HG02759 (cell line): ENCODE measurements around the gene AGPS.
A peak's percentile ranks its signal among the peaks of the same experiment; 100 is the strongest.
"Not testable (repeated sequence)": the region's sequence is repeated elsewhere in the genome, so short reads cannot be mapped to it uniquely, and the experiment has no call there.

Source experiments
- ATAC-seq: cut with Tn5 transposase; IDR thresholded peaks from one replicate; pipeline ENCODE4 v1.9.1; 2021; ENCODE audit warnings: mild to moderate bottlenecking, moderate library complexity; ENCODE audit not compliant: unreplicated experiment

The AGPS gene

DNA sequence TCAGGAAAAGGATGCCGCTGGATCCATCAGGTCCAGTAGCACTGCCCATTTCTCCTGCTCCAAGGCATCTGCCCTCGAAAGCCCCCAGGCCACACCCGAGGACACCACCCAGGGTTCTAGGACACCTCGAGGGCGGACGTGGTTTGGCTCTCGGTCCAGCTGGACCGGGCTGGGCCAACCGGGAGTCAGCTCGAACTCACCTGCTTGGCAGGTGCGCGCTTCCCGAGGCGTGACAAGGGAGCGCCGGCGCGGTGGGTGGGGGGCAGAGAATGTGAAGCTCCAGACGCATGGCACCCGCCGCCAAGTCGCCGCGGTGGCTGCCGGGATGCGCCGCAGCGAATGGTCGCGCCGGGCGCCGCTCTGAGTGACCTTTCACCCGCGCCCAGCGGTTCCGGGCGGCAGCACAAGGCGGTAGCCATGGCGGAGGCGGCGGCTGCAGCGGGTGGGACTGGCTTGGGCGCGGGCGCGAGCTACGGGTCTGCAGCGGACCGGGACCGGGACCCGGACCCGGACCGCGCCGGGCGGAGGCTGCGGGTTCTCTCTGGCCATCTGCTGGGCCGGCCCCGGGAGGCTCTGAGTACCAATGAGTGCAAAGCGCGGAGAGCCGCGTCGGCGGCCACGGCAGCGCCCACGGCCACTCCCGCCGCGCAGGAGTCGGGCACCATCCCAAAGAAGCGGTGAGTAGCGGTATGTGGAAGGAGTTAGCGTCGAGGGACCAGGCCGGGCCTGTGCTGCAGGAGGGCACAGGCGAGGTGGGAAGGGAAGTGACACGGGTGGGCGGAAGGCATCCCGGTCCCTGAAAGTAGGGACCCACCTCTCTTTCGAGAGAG, at the start of gene AGPS:
TSS of gene AGPS (plus strand) at position 401 of the 830 bp plus-strand sequence. CDS start at position 418, 17 bp downstream.
- ATAC-seq = peak; percentile 95

- no peak for ATAC-seq
Measured at GRCh38 chr2:177343773-177344172, 48.8 kb upstream of the AGPS start.

GRCh38 chr2:177344316-177344715, 48.3 kb upstream of the AGPS start:
- no peak for ATAC-seq

DNA sequence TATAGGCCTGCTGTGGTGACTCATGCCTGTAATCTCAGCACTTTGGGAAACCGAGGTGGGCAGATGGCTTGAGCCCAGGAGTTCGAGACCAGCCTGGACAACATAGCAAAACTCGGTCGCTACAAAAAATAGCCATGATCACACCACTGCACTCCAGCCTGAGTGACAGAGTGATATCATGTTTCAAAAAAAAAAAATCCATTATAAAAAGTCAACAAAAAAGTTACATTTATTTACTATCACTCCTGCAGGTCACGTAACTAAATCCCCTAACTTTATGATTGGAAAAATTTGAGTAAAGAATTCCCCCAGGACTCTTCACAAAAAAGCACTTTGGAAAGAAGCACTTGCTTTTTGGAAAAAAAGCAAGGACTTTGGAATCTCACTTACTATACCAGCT, 46.4 kb upstream of the AGPS start:
- no peak for ATAC-seq

GRCh38 chr2:177347570-177347969, 45.0 kb upstream of the AGPS start:
- no peak for ATAC-seq

DNA sequence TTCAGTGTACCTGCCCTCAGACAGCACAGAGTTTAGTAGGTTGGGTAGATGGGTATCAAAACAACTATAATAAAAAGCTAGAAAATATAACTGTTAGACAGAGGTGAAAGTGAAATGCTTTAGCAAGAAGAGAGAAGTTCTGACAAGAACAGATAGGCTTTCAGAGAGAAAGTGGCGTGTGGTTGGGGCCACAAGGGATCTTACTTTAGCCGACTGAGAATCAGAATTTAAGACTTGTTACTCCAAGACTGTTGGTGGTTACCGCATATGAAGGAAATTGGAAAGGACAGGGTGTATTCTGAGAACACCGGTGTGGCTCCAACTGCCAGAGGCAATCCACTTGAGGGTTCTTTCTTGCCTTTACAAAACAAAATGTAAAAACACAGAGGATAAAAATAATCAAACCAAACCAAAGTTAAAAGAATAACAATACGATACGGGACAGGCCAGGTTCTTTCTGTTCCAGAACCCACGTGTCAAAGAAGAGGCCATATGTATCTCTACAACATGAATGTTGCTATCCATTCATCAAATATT, 44.4 kb upstream of the AGPS start:
- no peak for ATAC-seq

DNA sequence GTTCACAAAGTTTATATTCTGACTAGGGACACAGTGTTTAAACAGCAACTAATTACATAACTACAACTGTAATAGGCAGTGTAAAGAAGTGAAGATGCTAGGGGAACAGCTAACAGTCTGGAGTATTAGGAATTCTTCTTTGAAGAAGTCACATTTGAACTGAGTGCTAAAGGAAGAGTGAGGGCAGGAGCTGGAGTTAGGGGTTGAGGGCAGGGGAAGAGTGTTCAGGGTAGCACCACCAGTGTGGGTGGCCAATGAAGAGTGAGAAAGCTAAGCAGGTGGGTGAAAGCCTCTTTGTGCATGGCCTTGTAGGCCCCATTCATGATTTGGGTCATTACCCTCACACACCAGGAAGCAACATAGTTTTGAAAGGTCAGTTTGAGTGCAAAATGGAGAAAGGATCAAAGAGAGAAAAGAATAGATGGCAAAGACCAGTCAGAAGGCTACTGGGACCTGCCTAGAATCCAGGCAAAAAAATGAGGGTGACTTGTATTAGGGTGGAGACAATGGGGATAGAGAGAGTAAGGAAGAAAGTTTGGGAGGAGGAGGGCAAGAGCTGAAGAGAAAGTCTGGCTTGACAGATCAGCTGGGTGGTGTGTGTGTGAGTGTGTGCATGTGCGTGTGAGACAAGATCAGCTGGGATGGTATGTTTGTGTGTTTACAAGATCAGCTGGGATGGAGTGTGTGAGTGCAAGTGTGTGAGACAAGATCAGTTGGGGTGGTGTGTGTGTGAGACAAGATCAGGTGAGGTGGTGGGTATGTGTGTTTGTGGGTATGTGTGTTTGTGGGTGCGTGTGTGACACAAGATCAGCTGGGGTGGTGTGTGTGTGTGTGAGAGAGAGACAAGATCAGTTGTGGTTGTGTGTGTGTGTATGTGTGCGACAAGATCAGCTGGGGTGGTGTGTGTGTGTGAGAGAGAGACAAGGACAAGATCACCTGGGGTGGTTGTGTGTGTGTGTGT, 43.6 kb upstream of the AGPS start:
- peak; percentile 71 for ATAC-seq

- ATAC-seq = not testable (repeated sequence)
Measured at GRCh38 chr2:177350624-177351023, 41.9 kb upstream of the AGPS start.

- not testable (repeated sequence) for ATAC-seq
Measured at GRCh38 chr2:177351121-177351520, 41.5 kb upstream of the AGPS start.

GRCh38 chr2:177352441-177353186, 40.0 kb upstream of the AGPS start:
- ATAC-seq = no peak

DNA sequence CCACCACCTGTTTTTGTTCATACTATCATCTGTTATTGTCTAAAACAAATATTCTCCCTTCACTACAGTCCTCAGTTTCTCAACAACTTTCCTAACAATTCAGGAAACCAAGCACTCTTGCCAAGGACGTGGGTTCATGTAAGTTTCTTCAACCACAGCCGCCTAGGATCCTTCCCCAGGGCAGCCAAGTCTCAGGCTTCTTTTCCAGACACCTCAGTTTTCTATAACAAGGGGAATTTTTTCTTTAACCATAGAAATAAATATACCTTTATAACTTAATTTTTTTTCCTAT, 39.4 kb upstream of the AGPS start:
- no peak for ATAC-seq

DNA sequence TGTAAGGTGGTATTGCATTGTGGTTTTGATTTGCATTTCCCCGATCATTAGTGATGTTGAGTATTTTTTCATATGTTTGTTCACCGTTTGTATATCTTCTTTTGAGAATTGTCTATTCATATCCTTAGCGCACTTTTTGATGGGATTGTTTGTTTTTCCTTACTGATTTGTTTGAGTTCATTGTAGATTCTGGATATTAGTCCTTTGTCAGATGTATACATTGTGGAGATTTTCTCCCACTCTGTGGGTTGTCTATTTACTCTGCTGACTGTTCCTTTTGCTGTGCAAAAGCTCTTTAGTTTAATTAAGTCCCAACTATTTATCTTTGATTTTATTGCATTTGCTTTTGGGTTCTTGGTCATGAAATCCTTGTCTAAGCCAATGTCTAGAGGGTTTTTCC, 38.0 kb upstream of the AGPS start:
- ATAC-seq = not testable (repeated sequence)

DNA sequence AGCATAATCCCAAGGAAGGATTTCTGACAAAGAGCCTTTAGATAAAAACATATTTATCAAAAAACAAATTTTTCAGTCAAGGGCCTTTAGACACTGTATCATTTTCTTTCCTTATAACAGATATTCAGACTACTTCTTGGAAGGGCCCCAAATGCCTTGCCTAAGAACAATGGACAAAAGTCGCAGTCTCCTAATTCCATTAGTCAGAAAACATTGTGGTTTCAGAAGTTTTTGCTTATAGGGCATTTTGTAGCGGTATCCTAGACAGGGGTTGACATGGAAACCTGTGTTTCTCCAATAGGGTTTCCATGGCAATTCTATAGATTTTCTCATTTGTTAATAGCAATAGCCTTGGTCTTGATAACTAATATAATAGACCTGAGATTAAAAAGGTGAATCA, 36.7 kb upstream of the AGPS start:
- ATAC-seq = no peak

GRCh38 chr2:177359836-177360595, 32.6 kb upstream of the AGPS start:
- ATAC-seq = no peak

DNA sequence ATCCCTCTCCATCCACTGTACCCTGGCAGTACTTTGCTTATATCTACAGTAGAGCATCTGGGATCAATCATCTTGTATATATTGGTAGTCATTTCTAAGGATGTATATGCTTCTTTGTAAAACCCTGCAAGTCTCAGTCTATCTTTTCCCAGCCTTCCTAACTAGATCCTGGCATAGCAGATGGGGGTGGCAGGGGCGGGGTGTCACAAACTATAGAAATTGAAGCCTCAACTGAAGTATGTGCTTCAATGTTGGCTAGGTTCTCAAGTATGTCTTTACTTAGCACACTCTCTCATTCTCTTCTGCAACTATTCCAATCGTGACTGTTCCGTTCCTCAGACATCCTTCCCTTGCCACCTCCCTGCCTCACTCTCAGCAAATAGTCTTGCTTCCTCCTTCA, 30.1 kb upstream of the AGPS start:
- ATAC-seq = no peak

DNA sequence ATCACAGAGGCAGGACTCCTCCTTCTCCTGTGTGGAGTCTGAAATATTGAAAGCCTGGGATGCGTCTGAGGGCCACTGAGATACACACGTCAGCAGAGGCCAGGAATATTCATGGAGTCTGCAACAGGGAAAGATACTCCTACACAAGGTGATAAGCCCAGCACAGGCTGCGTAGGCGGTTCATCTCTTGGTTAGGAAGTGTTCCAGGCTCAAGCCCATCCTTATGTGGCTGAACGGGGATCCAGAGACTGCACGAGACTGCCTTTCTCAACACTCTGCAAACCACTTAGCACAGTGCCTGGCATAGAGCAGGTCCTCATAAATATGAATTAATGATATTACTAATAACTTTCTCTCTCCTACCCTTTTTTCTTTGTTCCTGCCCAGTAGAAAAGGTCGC, 29.2 kb upstream of the AGPS start:
- no peak for ATAC-seq

GRCh38 chr2:177365764-177366163, 26.8 kb upstream of the AGPS start:
- not testable (repeated sequence) for ATAC-seq

- ATAC-seq = not testable (repeated sequence)
Measured at GRCh38 chr2:177368023-177368422, 24.6 kb upstream of the AGPS start.

DNA sequence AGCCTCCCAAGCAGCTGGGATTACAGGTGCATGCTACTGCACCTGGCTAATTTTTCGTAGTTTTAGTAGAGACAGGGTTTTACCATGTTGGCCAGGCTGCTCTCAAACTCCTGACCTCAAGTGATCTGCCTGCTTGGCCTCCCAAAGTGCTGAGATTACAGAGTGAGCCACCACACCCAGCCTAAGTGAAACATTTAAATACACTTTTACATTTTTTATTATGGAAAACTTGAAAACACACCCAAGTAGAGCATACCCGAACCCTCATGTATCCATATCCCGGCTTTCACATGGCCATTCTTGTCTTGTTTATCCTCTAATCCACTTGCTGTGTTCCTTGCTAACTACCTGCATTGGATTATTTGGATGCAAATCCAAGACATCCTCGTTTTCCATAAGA, 13.2 kb upstream of the AGPS start:
- no peak for ATAC-seq

- no peak for ATAC-seq
Measured at GRCh38 chr2:177380181-177380580, 12.4 kb upstream of the AGPS start.
